Endothelial cell of umbilical vein (primary cell): ENCODE measurements around the gene LPIN1. TPM values are rescaled to one million over a fixed set of nuclear protein-coding genes. Genes with fewer than 3 reads are reported as not detected.
"Not testable (repeated sequence)": the region's sequence is repeated elsewhere in the genome, so short reads cannot be mapped to it uniquely, and the experiment has no call there.

Experiments used
- BruUV-seq: library from RNA; stranded (reverse); fragments of 400-500 nt; replicated peaks from 2 replicates; lab custom pipeline; 2021; lab: Mats Ljungman, UMichigan
- CTCF ChIA-PET: fragments of 300-600, 350-600 bp; sonication (Branson Sonifier 250); formaldehyde crosslinking; loops from one replicate; lab custom pipeline; 2021; ENCODE audit warnings: antibody characterized with exemption, inconsistent platforms; lab: Charles Lee
- POLR2A ChIA-PET: fragments of 300-600, 350-600 bp; sonication (Branson Sonifier 250); formaldehyde crosslinking; loops from one replicate; lab custom pipeline; 2021; ENCODE audit warnings: antibody characterized with exemption, inconsistent platforms; lab: Charles Lee
- DNase-seq: peaks from one replicate; pipeline ENCODE4 v3.0.0-alpha.2; 2011; ENCODE audit warnings: low read depth, low spot score
- FAIRE-seq: peaks from 2 replicates; lab custom pipeline; 2011; peaks lifted over from hg19 to GRCh38; lab: Jason Lieb, UNC
- H2AFZ ChIP-seq: 2 replicates; pipeline ENCODE4 v1.6.0; 2012; ENCODE audit warnings: low read depth, low read length, control low read depth, inconsistent platforms
- H3K27ac ChIP-seq: 2 replicates; pipeline ENCODE4 v1.5.1; 2011; ENCODE audit warnings: low read depth, mild to moderate bottlenecking, control low read depth, low read length, moderate library complexity; ENCODE audit not compliant: insufficient read depth
- H3K27me3 ChIP-seq, 2 experiments: 2 replicates each; pipeline versions ENCODE4 v1.6.0 to v1.6.1; 2011; ENCODE audit warnings: low read length in 2 of 2, mixed read lengths in 1 of 2; ENCODE audit not compliant: control insufficient read depth in 2 of 2, insufficient read depth in 2 of 2
- H3K36me3 ChIP-seq, 2 experiments: 2 replicates in 1 of 2; 3 replicates in 1 of 2; pipeline ENCODE4 v1.5.1; 2011; ENCODE audit warnings: low read length in 2 of 2, mild to moderate bottlenecking in 1 of 2, moderate library complexity in 1 of 2; ENCODE audit not compliant: control insufficient read depth in 2 of 2, insufficient read depth in 2 of 2; ENCODE audit errors: extremely low read depth in 1 of 2
- H3K4me1 ChIP-seq: 3 replicates; pipeline ENCODE4 v1.5.1; 2011; ENCODE audit warnings: mild to moderate bottlenecking, low read length; ENCODE audit not compliant: control insufficient read depth, insufficient read depth; ENCODE audit errors: extremely low read depth
- H3K4me2 ChIP-seq: 2 replicates; pipeline ENCODE4 v1.6.1; 2011; ENCODE audit warnings: low read length, control low read depth, mixed read lengths; ENCODE audit not compliant: insufficient read depth
- H3K4me3 ChIP-seq, 3 experiments: fragments of 200-600 bp in 1 of 3; sonication (generic), shearing (Covaris generic) in 1 of 3; replicated peaks in 1 of 3; 2 replicates each; pipeline ENCODE4 v1.5.1; 2011 to 2016; ENCODE audit warnings: control low read depth in 3 of 3, low read length in 3 of 3, mild to moderate bottlenecking in 2 of 3, inconsistent platforms in 1 of 3, low read depth in 1 of 3, moderate library complexity in 1 of 3; ENCODE audit not compliant: insufficient read depth in 1 of 3
- H3K79me2 ChIP-seq: 2 replicates; pipeline ENCODE4 v1.6.0; 2012; ENCODE audit warnings: low read length, inconsistent platforms; ENCODE audit not compliant: control insufficient read depth, insufficient read depth
- H3K9ac ChIP-seq: replicated peaks from 2 replicates; pipeline ENCODE3; 2011; ENCODE audit warnings: low read length, control low read depth; ENCODE audit not compliant: insufficient read depth; ENCODE audit errors: extremely low read depth
- H3K9me1 ChIP-seq: replicated peaks from 3 replicates; pipeline ENCODE4 v1.6.0; 2011; ENCODE audit warnings: mild to moderate bottlenecking, low read length; ENCODE audit not compliant: control insufficient read depth, insufficient read depth; ENCODE audit errors: extremely low read depth
- H3K9me3 ChIP-seq: replicated peaks from 2 replicates; pipeline ENCODE4 v1.5.1; 2012; ENCODE audit warnings: low read length, inconsistent platforms; ENCODE audit not compliant: control insufficient read depth, insufficient read depth
- H4K20me1 ChIP-seq: replicated peaks from 2 replicates; pipeline ENCODE3; 2011; ENCODE audit warnings: mild to moderate bottlenecking, low read length; ENCODE audit not compliant: control insufficient read depth, insufficient read depth; ENCODE audit errors: extremely low read depth
- CTCF ChIP-seq, 2 donors: IDR thresholded peaks; 1 replicate in 1 of 2; 2 replicates in 1 of 2; pipeline ENCODE4 v1.5.1; 2011; ENCODE audit warnings: low read length in 2 of 2, mild to moderate bottlenecking in 2 of 2, moderate library complexity in 2 of 2, control low read depth in 1 of 2, inconsistent platforms in 1 of 2, low read depth in 1 of 2; ENCODE audit not compliant: insufficient read depth in 1 of 2; ENCODE audit errors: extremely low read depth in 1 of 2
- EZH2 ChIP-seq: IDR thresholded peaks from 2 replicates; pipeline ENCODE4 v1.6.1; 2012; ENCODE audit warnings: borderline replicate concordance, low read depth, mild to moderate bottlenecking, moderate library complexity, low read length, inconsistent platforms; ENCODE audit not compliant: severe bottlenecking
- FOS ChIP-seq: IDR thresholded peaks from 2 replicates; pipeline ENCODE4 v1.6.1; 2011; ENCODE audit warnings: mild to moderate bottlenecking, low read length, moderate library complexity, borderline replicate concordance; ENCODE audit not compliant: insufficient read depth
- GATA2 ChIP-seq: IDR thresholded peaks from 2 replicates; pipeline ENCODE4 v1.7.0; 2011; ENCODE audit warnings: low read depth, mild to moderate bottlenecking, moderate library complexity, mixed read lengths, low read length; ENCODE audit not compliant: insufficient read length, insufficient read depth
- JUN ChIP-seq: IDR thresholded peaks from 2 replicates; pipeline ENCODE4 v1.6.1; 2011; ENCODE audit warnings: borderline replicate concordance, low read depth; ENCODE audit not compliant: insufficient read length, insufficient read depth
- MAX ChIP-seq: IDR thresholded peaks from 2 replicates; pipeline ENCODE4 v1.6.1; 2011; ENCODE audit not compliant: insufficient read depth, insufficient read length
- MYC ChIP-seq: IDR thresholded peaks from one replicate; pipeline ENCODE4 v1.6.1; 2011; ENCODE audit warnings: mild to moderate bottlenecking, low read depth, low read length
- POLR2A ChIP-seq: IDR thresholded peaks from 2 replicates; pipeline ENCODE4 v1.6.1; 2012; ENCODE audit warnings: low read depth, mild to moderate bottlenecking, control low read depth, low read length
- POLR2AphosphoS5 ChIP-seq: IDR thresholded peaks from 2 replicates; pipeline ENCODE4 v1.6.1; 2012; ENCODE audit warnings: low read depth, mild to moderate bottlenecking, control low read depth, low read length, moderate library complexity; ENCODE audit not compliant: insufficient read depth
- dilution Hi-C: fragments of 300-500 bp; cut with MboI; formaldehyde crosslinking; loops from one replicate; pipeline ENCODE4 v1.15.0; 2019; ENCODE audit warnings: low sequenced_read_pairs; ENCODE audit not compliant: extremely low pct_ligation_motif_present
- intact Hi-C: fragments of 100-400 bp; cut with micrococcal nuclease; formaldehyde crosslinking; loops from one replicate; pipeline ENCODE4 v1.10.0; 2022
- polyA plus RNA-seq, 4 experiments: library from polyadenylated mRNA; depleted of rRNA in 3 of 4; stranded (reverse) in 3 of 4; unstranded in 1 of 4; fragments of >200 nt; gene quantifications; 2 replicates each; pipeline versions ENCODE4 v1.2.1 to v1.2.3, GENCODE V29; 2011 to 2012; ENCODE audit warnings: missing spikeins in 1 of 4
- total RNA-seq: library from RNA; stranded (reverse); gene quantifications from 2 replicates; pipeline ENCODE4 v1.2.3, GENCODE V29; 2021

The LPIN1 gene
- total and polyA plus RNA-seq, 2 donors (not counting 3 experiments of a cell fraction or from before 2014, with no cell fraction given): 26.6 to 80.4 TPM

- H3K27ac ChIP-seq: no peak overlapping the region
- no peaks in the 10 kb centered on the region for H4K20me1 ChIP-seq
- H3K4me1 ChIP-seq: no peaks in the 10 kb centered on the region
- no peak for TF ChIP-seq JUN
- POLR2A ChIA-PET: no interaction called here
- dilution Hi-C loops: no loop called here
- H2AFZ ChIP-seq: no peak overlapping the region
- no peak overlapping the region for H3K4me3 ChIP-seq
- no peaks in the 10 kb centered on the region for H3K79me2 ChIP-seq
- CTCF ChIA-PET: no interaction called here
- no peak for DNase-seq
- no peak overlapping the region for H3K4me2 ChIP-seq
- no peaks in the 10 kb centered on the region for H3K9me1 ChIP-seq
- intact Hi-C loops: no loop called here
- BruUV-seq: no TSS peak
- H3K36me3 ChIP-seq: no peaks in the 10 kb centered on the region
- H3K27me3 ChIP-seq: peaks cover 2 to 11% of the 10 kb centered on the region in 2 experiments
- H3K9ac ChIP-seq: no peak overlapping the region
- no peak for FAIRE-seq
- no peaks in the 10 kb centered on the region for H3K9me3 ChIP-seq
Measured at GRCh38 chr2:11839916-11840315, 93.5 kb downstream of the LPIN1 start.

DNA sequence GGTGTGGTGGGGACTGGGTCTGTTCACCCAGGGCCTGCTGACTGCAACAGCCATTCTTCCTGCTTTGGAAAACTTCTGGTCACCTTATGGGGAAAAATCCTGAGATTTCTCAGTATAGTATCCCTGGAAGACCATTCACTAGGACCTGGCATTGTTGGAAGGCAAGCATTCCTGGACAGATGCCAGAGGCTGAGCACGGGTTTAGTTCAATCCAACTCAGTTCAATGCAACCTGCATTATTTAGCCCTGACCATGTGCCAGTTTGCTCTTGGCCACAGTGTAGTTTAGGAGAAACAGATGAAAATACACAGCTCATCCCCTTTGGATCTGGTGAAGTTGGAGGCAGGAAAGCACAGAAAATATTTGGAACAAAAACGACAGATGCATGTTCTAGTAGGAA is 95.9 kb downstream of the LPIN1 start:
- dilution Hi-C loops (no loop called here), intact Hi-C loops (no loop called here)
- Histone ChIP-seq H3K79me2 (no peaks in the 10 kb centered on the region), H2AFZ (no peak overlapping the region), H3K4me2 (no peak overlapping the region), H3K36me3 (no peaks in the 10 kb centered on the region), H3K9me1 (no peaks in the 10 kb centered on the region), H4K20me1 (no peaks in the 10 kb centered on the region), H3K4me1 (no peaks in the 10 kb centered on the region), H3K9ac (no peak overlapping the region), H3K27ac (no peak overlapping the region), H3K4me3 (no peak overlapping the region), H3K9me3 (no peaks in the 10 kb centered on the region), H3K27me3 (peaks cover 2 to 11% of the 10 kb centered on the region in 2 experiments)
- DNase-seq (peak; percentile 21), FAIRE-seq (no peak)
- POLR2A ChIA-PET: no interaction called here
- CTCF ChIA-PET: no interaction called here
- BruUV-seq: no TSS peak
- no peak for TF ChIP-seq FOS
- no peak for TF ChIP-seq POLR2AphosphoS5
- no peak for TF ChIP-seq MAX
- no peak for TF ChIP-seq CTCF (IDR thresholded peaks at IDR 0.05; ENCODE audit: extremely low read depth in 1 of 2, insufficient read depth in 1 of 2, low read depth in 1 of 2, low read length in 2 of 2)
- TF ChIP-seq GATA2: no peak
- no peak for TF ChIP-seq MYC
- TF ChIP-seq POLR2A: no peak
- TF ChIP-seq EZH2: no peak
- TF ChIP-seq JUN: no peak

DNA sequence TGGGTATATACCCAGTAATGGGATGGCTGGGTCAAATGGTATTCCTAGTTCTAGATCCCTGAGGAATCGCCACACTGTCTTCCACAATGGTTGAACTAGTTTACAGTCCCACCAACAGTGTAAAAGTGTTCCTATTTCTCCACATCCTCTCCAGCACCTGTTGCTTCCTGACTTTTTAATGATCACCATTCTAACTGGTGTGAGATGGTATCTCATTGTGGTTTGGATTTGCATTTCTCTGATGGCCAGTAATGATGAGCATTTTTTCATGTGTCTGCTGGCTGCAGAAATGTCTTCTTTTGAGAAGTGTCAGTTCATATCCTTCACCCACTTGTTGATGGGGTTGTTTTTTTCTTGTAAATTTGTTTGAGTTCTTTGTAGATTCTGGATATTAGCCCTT is 98.4 kb downstream of the LPIN1 start:
- H3K27ac ChIP-seq, intact Hi-C loops, DNase-seq, CTCF ChIA-PET, POLR2A ChIA-PET, H3K9ac ChIP-seq, dilution Hi-C loops, H3K4me3 ChIP-seq, H3K9me1 ChIP-seq, H2AFZ ChIP-seq, H4K20me1 ChIP-seq, H3K4me1 ChIP-seq, H3K27me3 ChIP-seq, H3K9me3 ChIP-seq, FAIRE-seq, H3K79me2 ChIP-seq, H3K36me3 ChIP-seq, BruUV-seq, H3K4me2 ChIP-seq: not testable (repeated sequence)
